Neural cell (in vitro differentiated cells): Measurements from ENCODE around the gene INSIG1.

Experiments used
- CTCF ChIP-seq: fragments of 450-650 bp; IDR thresholded peaks from 2 replicates; pipeline ENCODE4 v1.5.1; 2014; ENCODE audit warnings: antibody characterized with exemption, mild to moderate bottlenecking, moderate library complexity; ENCODE audit not compliant: poor library complexity, severe bottlenecking
- EP300 ChIP-seq: fragments of 450-650 bp; conservative IDR thresholded peaks from 2 replicates; pipeline ENCODE4 v1.6.1; 2014; ENCODE audit warnings: antibody characterized with exemption, mild to moderate bottlenecking, moderate library complexity; ENCODE audit not compliant: poor library complexity, severe bottlenecking
- EZH2 ChIP-seq: fragments of 200-600, 300-800 bp; shearing (Covaris generic), sonication (generic); IDR thresholded peaks from 2 replicates; pipeline ENCODE4 v1.6.1; 2014; ENCODE audit warnings: antibody characterized with exemption, low read length, borderline replicate concordance, mild to moderate bottlenecking; ENCODE audit not compliant: insufficient read depth, poor library complexity, severe bottlenecking

GRCh38 chr7:155303897-155304296, 6.2 kb downstream of the INSIG1 start:
- no peak for TF ChIP-seq CTCF
- TF ChIP-seq EZH2, result no peak
- TF ChIP-seq EP300, result no peak
